Pancreas (tissue), 10 donors: Measurements from ENCODE around the gene ADAMTS14. TPM values are rescaled to one million over a fixed set of nuclear protein-coding genes. Genes with fewer than 3 reads are reported as not detected.

ENCODE experiments used
- ATAC-seq, 4 donors: fragments of 200-7000 bp; cut with Tn5 transposase; one replicate each; pipeline versions ENCODE4 v1.8.0 to v1.9.1; 2020; ENCODE audit warnings: mild to moderate bottlenecking in 4 of 4, moderate library complexity in 4 of 4
- DNase-seq, 6 donors: peaks; one replicate each; pipeline ENCODE4 v3.0.0-alpha.2; 2020
- FAIRE-seq: peaks from 2 replicates; lab custom pipeline; 2012; peaks lifted over from hg19 to GRCh38; lab: Jason Lieb, UNC
- H3K27ac ChIP-seq, 4 donors: fragments of 200-600 bp; sonication (generic); 1 replicate in 3 of 4; 2 replicates in 1 of 4; pipeline versions ENCODE4 v1.5.0 to v1.8.0; 2020
- H3K27me3 ChIP-seq, 4 donors: fragments of 200-600 bp; one replicate each; pipeline ENCODE4 v1.8.0; 2021
- H3K36me3 ChIP-seq, 3 donors: fragments of 200-600 bp; sonication (generic) in 1 of 3; one replicate each; pipeline versions ENCODE4 v1.5.0 to v1.8.0; 2020 to 2021
- H3K4me1 ChIP-seq, 3 donors: fragments of 200-600 bp; one replicate each; pipeline ENCODE4 v1.8.0; 2021
- H3K4me3 ChIP-seq, 4 donors: fragments of 200-600 bp; sonication (generic) in 2 of 4; one replicate each; pipeline versions ENCODE4 v1.5.0 to v1.8.0; 2020 to 2021
- H3K9me3 ChIP-seq, 4 donors: fragments of 200-600 bp; one replicate each; pipeline ENCODE4 v1.8.0; 2021
- WGBS, 2 donors: extraction: QIAGEN DNeasy Blood & Tissue Kit; methylation state at CpG; one replicate each; pipeline ENCODE4 v1.1.7; 2013; 5-methylcytosine and 5-hydroxymethylcytosine counted together
- intact Hi-C, 3 donors: fragments of 100-400 bp; cut with DNase I; formaldehyde crosslinking; loops; one replicate each; pipeline versions ENCODE4 v1.11.1 to v1.14.2; 2022
- polyA plus RNA-seq, 2 donors: library from polyadenylated mRNA; stranded (reverse); fragments of 200-250 nt; gene quantifications; one replicate each; pipeline ENCODE4 v1.2.3, GENCODE V29; 2013
- total RNA-seq, 6 donors: library from RNA; stranded (reverse); fragmentation: NEBNext Ultra II Directional in 4 of 6; extraction: Animal tissue kit (Norgen Biotek cat#: 25700) in 4 of 6; gene quantifications; one replicate each; pipeline versions ENCODE4 v1.2.1 to v1.2.4, GENCODE V29; 2021 to 2023
- TF ChIP-seq, protein P1 (sequence below), 4 donors: fragments of 200-600 bp; sonication (generic) in 3 of 4; IDR thresholded peaks; one replicate each; pipeline versions ENCODE4 v1.5.0 to v1.8.0; 2021; ENCODE audit warnings: antibody characterized with exemption in 4 of 4
- donor health status: healthy with polysubstance abuse.
- donor health status: DM: no; HTN: no; CAD: no; lungs with moderate emphysema.
- donor health status: DM: no; HTN: no; CAD: no.
- donor health status: control.
- donor health status: control.
- donor health status: Bipolar disorder and iron deficiency.
- donor health status: DM: yes; HTN: yes; CAD: no.
- donor health status: DM: no; HTN: no; CAD: no.
- donor health status: DM: no; HTN: no; CAD: no.
- donor health status: DM: yes; HTN: yes; CAD: no.

ADAMTS14 gene
- total and polyA plus RNA-seq, 8 donors: 0.06 to 2.2 (median 0.23) TPM; not detected in 2

DNA sequence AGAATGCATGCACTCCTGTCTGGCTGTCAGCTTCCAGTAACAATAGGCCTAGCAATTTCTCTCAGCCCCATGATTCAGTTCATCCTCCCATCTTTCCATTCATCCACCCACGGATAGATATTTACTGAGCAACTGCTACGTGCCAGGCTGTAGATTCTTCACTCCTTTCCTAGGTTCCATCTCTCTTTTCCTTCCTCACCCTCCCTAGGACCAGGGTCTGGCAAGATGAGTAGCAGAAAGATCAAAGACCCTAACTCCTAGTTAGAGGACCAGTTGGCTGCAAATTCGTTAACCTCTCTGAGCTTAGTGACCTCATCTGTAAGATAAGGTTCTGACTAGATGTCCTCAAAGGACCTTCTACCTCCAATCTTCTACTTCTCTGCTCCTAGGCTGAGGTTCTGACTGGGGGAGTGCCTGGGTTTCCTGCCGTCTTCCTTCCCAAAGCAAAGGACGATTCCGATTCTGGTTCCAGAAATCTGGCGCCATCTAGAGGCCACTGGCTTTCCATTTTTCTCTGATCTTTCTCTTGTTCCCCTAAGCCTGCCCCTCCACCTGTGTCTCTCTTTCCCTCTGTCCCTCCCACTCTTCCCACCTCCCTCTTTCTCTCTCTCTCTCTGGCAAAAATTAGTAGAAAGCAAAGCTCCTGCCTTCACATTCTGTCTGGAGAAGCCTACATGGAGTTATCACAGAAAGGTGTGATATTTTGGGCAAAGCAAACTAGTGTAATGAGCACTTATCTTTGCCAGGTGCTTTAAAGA lies 86.6 kb downstream of the ADAMTS14 start:
- no peaks in the 10 kb centered on the region for H3K36me3 ChIP-seq
- no peak overlapping the region for H3K4me3 ChIP-seq
- ATAC-seq: peak in 3 of 4 donors; percentile 75 to 88 (median 80)
- no peak overlapping the region for H3K27ac ChIP-seq
- intact Hi-C loops: loop anchor here in 1 of 3 donors (2.0 to 10.0 kb wide), 2 partner anchors 208 to 304 kb away; no protein-coding TSS in a partner anchor
- no peak for FAIRE-seq
- no peaks in the 10 kb centered on the region for H3K4me1 ChIP-seq
- TF ChIP-seq, protein P1, sequence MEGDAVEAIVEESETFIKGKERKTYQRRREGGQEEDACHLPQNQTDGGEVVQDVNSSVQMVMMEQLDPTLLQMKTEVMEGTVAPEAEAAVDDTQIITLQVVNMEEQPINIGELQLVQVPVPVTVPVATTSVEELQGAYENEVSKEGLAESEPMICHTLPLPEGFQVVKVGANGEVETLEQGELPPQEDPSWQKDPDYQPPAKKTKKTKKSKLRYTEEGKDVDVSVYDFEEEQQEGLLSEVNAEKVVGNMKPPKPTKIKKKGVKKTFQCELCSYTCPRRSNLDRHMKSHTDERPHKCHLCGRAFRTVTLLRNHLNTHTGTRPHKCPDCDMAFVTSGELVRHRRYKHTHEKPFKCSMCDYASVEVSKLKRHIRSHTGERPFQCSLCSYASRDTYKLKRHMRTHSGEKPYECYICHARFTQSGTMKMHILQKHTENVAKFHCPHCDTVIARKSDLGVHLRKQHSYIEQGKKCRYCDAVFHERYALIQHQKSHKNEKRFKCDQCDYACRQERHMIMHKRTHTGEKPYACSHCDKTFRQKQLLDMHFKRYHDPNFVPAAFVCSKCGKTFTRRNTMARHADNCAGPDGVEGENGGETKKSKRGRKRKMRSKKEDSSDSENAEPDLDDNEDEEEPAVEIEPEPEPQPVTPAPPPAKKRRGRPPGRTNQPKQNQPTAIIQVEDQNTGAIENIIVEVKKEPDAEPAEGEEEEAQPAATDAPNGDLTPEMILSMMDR (IDR thresholded peaks at IDR 0.05): peak; percentile 46 to 72 (median 55)
- H3K9me3 ChIP-seq: no peaks in the 10 kb centered on the region
- H3K27me3 ChIP-seq: no peaks in the 10 kb centered on the region
- 22 to 25% methylated on average over 7 of the region's 7 CpGs for WGBS, 2 donors
- peak in 5 of 6 donors; percentile 11 to 70 (median 48) for DNase-seq

DNA sequence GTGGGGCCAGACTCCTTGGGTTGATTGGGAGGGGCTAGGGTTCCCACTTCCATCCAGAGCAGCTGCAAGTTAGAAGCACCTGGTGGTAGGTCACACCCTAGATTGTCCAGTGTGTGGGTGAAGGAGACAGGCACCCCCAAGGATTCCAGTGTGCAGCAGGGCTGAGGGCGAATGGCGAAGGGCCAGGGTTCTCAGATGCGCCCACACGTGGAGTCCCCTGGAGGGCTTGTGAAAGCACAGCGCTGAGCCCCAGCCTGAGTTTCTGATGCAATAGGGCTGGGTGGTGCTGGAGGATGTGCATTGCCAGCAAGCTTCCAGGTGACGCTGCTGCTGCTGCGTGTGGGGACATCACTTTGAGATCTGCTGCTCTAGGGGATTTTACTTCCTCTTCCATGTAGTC lies 87.5 kb downstream of the ADAMTS14 start:
- 49 to 51% methylated on average over 7 of the region's 7 CpGs for WGBS, 2 donors
- no peaks in the 10 kb centered on the region for H3K4me1 ChIP-seq
- H3K27ac ChIP-seq: no peak overlapping the region
- H3K4me3 ChIP-seq: no peak overlapping the region
- no peaks in the 10 kb centered on the region for H3K9me3 ChIP-seq
- no peaks in the 10 kb centered on the region for H3K27me3 ChIP-seq
- H3K36me3 ChIP-seq: no peaks in the 10 kb centered on the region
- DNase-seq (peak in 2 of 6 donors; percentile 33 to 52), FAIRE-seq (no peak), ATAC-seq (peak in 2 of 4 donors; percentile 18 to 48)
- intact Hi-C loops: loop anchor here in 2 of 3 donors (2.0 to 10.0 kb wide), 4 partner anchors 207 to 305 kb away; no protein-coding TSS in a partner anchor
- TF ChIP-seq, protein P1 (IDR thresholded peaks at IDR 0.05): no peak

DNA sequence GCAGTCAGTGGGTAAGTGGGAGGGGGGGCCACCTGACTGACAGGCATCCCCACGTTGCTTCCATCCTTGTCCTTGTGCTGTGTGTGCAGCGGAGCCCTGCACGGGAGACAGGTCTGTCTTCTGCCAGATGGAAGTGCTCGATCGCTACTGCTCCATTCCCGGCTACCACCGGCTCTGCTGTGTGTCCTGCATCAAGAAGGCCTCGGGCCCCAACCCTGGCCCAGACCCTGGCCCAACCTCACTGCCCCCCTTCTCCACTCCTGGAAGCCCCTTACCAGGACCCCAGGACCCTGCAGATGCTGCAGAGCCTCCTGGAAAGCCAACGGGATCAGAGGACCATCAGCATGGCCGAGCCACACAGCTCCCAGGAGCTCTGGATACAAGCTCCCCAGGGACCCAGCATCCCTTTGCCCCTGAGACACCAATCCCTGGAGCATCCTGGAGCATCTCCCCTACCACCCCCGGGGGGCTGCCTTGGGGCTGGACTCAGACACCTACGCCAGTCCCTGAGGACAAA lies 88.0 kb downstream of the ADAMTS14 start:
- Histone ChIP-seq H3K9me3 (no peaks in the 10 kb centered on the region), H3K4me3 (no peak overlapping the region), H3K27ac (no peak overlapping the region), H3K27me3 (no peaks in the 10 kb centered on the region), H3K4me1 (no peaks in the 10 kb centered on the region), H3K36me3 (no peaks in the 10 kb centered on the region)
- WGBS, 2 donors: 46 to 58% methylated on average over 11 to 12 of the region's 12 CpGs
- ATAC-seq: peak in 1 of 4 donors; percentile 15
- intact Hi-C loops: loop anchor here in 1 of 3 donors (2.0 to 5.0 kb wide), 2 partner anchors 208 to 298 kb away; no protein-coding TSS in a partner anchor
- TF ChIP-seq, protein P1 (IDR thresholded peaks at IDR 0.05): no peak
- no peak for FAIRE-seq
- peak in 2 of 6 donors; percentile 48 to 50 for DNase-seq

DNA sequence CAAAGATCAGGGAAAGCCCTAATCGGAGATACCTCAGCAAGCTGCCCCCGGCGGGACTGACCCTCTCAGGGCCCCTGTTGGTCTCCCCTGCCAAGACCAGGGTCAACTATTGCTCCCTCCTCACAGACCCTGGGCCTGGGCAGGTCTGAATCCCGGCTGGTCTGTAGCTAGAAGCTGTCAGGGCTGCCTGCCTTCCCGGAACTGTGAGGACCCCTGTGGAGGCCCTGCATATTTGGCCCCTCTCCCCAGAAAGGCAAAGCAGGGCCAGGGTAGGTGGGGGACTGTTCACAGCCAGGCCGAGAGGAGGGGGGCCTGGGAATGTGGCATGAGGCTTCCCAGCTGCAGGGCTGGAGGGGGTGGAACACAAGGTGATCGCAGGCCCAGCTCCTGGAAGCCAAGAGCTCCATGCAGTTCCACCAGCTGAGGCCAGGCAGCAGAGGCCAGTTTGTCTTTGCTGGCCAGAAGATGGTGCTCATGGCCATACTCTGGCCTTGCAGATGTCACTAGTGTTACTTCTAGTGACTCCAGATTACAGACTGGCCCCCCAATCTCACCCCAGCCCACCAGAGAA lies 88.8 kb downstream of the ADAMTS14 start:
- H3K4me3 ChIP-seq: no peak overlapping the region
- no peaks in the 10 kb centered on the region for H3K36me3 ChIP-seq
- no peak for FAIRE-seq
- peak in 2 of 6 donors; percentile 29 to 43 for DNase-seq
- ATAC-seq: no peak
- H3K9me3 ChIP-seq: no peaks in the 10 kb centered on the region
- no peak overlapping the region for H3K27ac ChIP-seq
- H3K27me3 ChIP-seq: no peaks in the 10 kb centered on the region
- TF ChIP-seq, protein P1 (IDR thresholded peaks at IDR 0.05): no peak
- intact Hi-C loops: loop anchor here in 1 of 3 donors (2.0 to 5.0 kb wide), 2 partner anchors 209 to 298 kb away; no protein-coding TSS in a partner anchor
- WGBS, 2 donors: 56 to 63% methylated on average over 7 of the region's 7 CpGs
- H3K4me1 ChIP-seq: no peaks in the 10 kb centered on the region
